Measurements from ENCODE around the gene HOXD3. TPM values are rescaled to one million over a fixed set of nuclear protein-coding genes. Genes with fewer than 3 reads are reported as not detected.

HOXD3 gene
- total and polyA plus RNA-seq, 9 donors, result 6.7 to 18.7 (median 14.8) TPM

- TF ChIP-seq, protein P1, sequence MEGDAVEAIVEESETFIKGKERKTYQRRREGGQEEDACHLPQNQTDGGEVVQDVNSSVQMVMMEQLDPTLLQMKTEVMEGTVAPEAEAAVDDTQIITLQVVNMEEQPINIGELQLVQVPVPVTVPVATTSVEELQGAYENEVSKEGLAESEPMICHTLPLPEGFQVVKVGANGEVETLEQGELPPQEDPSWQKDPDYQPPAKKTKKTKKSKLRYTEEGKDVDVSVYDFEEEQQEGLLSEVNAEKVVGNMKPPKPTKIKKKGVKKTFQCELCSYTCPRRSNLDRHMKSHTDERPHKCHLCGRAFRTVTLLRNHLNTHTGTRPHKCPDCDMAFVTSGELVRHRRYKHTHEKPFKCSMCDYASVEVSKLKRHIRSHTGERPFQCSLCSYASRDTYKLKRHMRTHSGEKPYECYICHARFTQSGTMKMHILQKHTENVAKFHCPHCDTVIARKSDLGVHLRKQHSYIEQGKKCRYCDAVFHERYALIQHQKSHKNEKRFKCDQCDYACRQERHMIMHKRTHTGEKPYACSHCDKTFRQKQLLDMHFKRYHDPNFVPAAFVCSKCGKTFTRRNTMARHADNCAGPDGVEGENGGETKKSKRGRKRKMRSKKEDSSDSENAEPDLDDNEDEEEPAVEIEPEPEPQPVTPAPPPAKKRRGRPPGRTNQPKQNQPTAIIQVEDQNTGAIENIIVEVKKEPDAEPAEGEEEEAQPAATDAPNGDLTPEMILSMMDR (IDR thresholded peaks at IDR 0.05), result no peak
- no peak for TF ChIP-seq POLR2A (IDR thresholded peaks at IDR 0.05)
- no peak for TF ChIP-seq EP300 (IDR thresholded peaks at IDR 0.05)
- intact Hi-C loops (cut with DNase I), result no loop called here
- Histone ChIP-seq H3K36me3 (no peaks in the 10 kb centered on the region), H3K4me3 (peak overlapping the region; percentile 71), H3K27me3 (no peaks in the 10 kb centered on the region), H3K9me3 (no peaks in the 10 kb centered on the region), H3K4me1 (ENCODE audit: insufficient read depth) (peaks cover 2% of the 10 kb centered on the region), H3K27ac (no peak overlapping the region)
- peak in 3 of 5 donors; percentile 23 to 47 (median 31) for DNase-seq
- WGBS, 3 donors, result 1% methylated on average over 78 to 98 of the region's 98 CpGs
Measured at GRCh38 chr2:176188774-176189680, 31.9 kb downstream of the HOXD3 start.

DNA sequence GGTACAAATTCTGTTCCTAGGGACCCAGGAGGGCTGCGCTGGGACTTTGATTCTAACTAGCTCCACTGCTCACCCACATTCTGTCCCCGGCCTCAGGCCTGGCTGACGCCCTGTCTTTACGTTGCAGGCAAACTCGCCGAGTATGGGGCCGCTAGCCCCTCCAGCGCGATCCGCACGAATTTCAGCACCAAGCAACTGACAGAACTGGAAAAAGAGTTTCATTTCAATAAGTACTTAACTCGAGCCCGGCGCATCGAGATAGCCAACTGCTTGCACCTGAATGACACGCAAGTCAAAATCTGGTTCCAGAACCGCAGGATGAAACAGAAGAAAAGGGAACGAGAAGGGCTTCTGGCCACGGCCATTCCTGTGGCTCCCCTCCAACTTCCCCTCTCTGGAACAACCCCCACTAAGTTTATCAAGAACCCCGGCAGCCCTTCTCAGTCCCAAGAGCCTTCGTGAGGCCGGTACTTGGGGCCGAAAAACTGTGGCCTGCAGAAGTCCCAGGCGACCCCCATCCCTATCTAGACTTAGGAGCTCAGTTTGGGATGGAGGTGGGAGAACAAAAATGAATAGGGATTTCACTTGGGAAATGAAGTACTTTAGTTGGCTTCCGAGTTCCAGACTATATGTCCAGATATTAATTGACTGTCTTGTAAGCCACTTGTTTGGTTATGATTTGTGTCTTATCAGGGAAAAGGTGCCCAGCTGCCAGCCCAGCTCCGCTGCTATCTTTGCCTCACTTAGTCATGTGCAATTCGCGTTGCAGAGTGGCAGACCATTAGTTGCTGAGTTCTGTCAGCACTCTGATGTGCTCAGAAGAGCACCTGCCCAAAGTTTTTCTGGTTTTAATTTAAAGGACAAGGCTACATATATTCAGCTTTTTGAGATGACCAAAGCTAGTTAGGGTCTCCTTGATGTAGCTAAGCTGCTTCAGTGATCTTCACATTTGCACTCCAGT lies 32.9 kb downstream of the HOXD3 start:
- TF ChIP-seq, protein P1 (IDR thresholded peaks at IDR 0.05), result no peak
- TF ChIP-seq POLR2A (IDR thresholded peaks at IDR 0.05) (no peak), EP300 (IDR thresholded peaks at IDR 0.05) (no peak)
- 36 to 41% (median 38%) methylated on average over 28 of the region's 28 CpGs for WGBS, 3 donors
- Histone ChIP-seq H3K9me3 (no peaks in the 10 kb centered on the region), H3K36me3 (no peaks in the 10 kb centered on the region), H3K4me1 (ENCODE audit: insufficient read depth) (peaks cover 2% of the 10 kb centered on the region), H3K4me3 (peak overlapping the region; percentile 71), H3K27ac (no peak overlapping the region), H3K27me3 (no peaks in the 10 kb centered on the region)
- intact Hi-C loops (cut with DNase I), result no loop called here
- no peak for DNase-seq

DNA sequence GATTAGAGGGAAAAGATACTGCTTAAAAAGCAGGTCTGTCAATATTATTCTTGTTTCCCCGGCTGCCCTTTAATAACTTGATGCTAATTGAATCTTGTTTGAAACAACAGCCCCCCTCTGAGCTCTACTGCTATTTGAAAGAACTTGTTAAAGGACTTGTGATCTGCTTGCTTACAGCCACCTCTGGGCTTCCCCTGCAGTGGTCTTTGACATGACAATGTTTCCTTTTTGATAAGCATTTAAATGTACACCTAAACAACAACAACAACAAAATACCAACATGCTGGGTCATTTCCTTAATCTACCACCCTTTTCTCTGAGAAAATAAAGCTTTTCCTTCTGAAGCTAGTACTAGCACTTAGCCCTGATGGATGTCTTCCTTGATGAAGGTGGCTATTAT lies 35.2 kb downstream of the HOXD3 start:
- Histone ChIP-seq H3K4me1 (ENCODE audit: insufficient read depth) (peaks cover 2% of the 10 kb centered on the region), H3K36me3 (no peaks in the 10 kb centered on the region), H3K4me3 (no peak overlapping the region), H3K27me3 (no peaks in the 10 kb centered on the region), H3K9me3 (no peaks in the 10 kb centered on the region), H3K27ac (no peak overlapping the region)
- DNase-seq, result no peak
- whole genome bisulfite sequencing, 3 donors, result 78 to 90% (median 80%) methylated on average over 1 of the region's 1 CpG
- intact Hi-C loops (cut with DNase I), result no loop called here
- TF ChIP-seq EP300 (IDR thresholded peaks at IDR 0.05) (no peak), POLR2A (IDR thresholded peaks at IDR 0.05) (no peak)
- TF ChIP-seq, protein P1 (IDR thresholded peaks at IDR 0.05), result no peak

GRCh38 chr2:176193048-176193447 lies 35.9 kb downstream of the HOXD3 start:
- Histone ChIP-seq H3K4me3 (no peak overlapping the region), H3K36me3 (no peaks in the 10 kb centered on the region), H3K27ac (no peak overlapping the region), H3K27me3 (no peaks in the 10 kb centered on the region), H3K9me3 (no peaks in the 10 kb centered on the region), H3K4me1 (ENCODE audit: insufficient read depth) (peaks cover 2% of the 10 kb centered on the region)
- intact Hi-C loops (cut with DNase I), result no loop called here
- WGBS, 3 donors, result 45 to 50% (median 46%) methylated on average over 1 of the region's 1 CpG
- TF ChIP-seq POLR2A (IDR thresholded peaks at IDR 0.05), result no peak
- TF ChIP-seq, protein P1 (IDR thresholded peaks at IDR 0.05), result no peak
- no peak for TF ChIP-seq EP300 (IDR thresholded peaks at IDR 0.05)
- DNase-seq, result no peak
